Subcutaneous adipose tissue (tissue), 4 donors: ENCODE measurements around the gene ASB6. TPM values are rescaled to one million over a fixed set of nuclear protein-coding genes. Genes with fewer than 3 reads are reported as not detected.

Experiments used
- total RNA-seq, 4 donors: library from RNA; depleted of rRNA; stranded (reverse); fragments of >200 nt; gene quantifications; one replicate each; pipeline ENCODE4 v1.1.0, GENCODE V29; 2016
- TF ChIP-seq, protein P1 (sequence below): fragments of 450-650 bp; IDR thresholded peaks from one replicate; pipeline ENCODE4 v1.5.1; 2016; ENCODE audit warnings: low read depth, mild to moderate bottlenecking, control low read depth, antibody characterized with exemption, moderate library complexity

The ASB6 gene, protein sequence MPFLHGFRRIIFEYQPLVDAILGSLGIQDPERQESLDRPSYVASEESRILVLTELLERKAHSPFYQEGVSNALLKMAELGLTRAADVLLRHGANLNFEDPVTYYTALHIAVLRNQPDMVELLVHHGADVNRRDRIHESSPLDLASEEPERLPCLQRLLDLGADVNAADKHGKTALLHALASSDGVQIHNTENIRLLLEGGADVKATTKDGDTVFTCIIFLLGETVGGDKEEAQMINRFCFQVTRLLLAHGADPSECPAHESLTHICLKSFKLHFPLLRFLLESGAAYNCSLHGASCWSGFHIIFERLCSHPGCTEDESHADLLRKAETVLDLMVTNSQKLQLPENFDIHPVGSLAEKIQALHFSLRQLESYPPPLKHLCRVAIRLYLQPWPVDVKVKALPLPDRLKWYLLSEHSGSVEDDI
- 10 to 100 TPM in 2 of 4 donors, 1 to 10 TPM in 2; 8.8 to 15.6 (median 10.1) TPM for total RNA-seq

DNA sequence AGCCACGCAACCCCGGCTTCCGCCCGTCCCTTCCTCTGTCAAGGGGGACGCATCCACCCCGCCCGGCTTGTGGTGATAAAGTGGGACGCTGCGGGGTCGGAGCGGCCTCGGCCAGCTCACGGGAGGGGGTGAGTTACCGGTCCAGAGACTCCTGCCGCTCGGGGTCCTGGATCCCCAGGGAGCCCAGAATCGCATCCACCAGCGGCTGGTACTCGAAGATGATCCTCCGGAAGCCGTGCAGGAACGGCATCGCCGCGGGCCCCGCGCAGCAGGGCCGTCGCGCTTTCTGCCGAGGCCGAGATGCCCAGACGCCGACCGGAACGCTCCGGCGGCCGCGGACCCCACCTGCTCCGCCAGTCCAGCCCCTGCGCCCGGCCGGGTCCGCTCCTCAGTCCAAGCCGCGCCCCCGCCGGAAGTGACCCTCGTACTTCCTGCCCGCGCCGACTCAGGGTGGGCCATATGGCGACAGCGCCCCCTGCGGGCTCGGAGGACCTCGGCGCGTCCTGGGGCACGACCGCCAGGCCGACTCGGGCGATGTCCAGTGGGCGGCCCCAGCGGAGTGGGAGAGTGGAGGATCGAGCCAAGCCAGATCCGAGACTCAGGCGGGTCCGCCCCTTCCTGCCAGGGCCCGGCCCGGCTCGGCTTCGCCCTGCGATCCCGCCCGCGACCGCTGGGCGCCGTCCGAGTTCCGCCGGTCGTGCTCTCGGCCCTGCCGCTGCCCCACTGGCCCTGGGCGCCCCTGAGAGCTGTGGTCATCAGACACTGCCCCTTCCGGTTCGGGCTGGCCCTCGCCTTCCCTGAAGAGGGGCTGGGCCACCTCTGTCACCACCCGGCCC is at the start of gene ASB6:
Gene ASB6, minus strand, starts transcription at position 402 of the 836 bp plus-strand sequence. Its CDS starts 152 bp downstream, at position 250.
- TF ChIP-seq, protein P1, sequence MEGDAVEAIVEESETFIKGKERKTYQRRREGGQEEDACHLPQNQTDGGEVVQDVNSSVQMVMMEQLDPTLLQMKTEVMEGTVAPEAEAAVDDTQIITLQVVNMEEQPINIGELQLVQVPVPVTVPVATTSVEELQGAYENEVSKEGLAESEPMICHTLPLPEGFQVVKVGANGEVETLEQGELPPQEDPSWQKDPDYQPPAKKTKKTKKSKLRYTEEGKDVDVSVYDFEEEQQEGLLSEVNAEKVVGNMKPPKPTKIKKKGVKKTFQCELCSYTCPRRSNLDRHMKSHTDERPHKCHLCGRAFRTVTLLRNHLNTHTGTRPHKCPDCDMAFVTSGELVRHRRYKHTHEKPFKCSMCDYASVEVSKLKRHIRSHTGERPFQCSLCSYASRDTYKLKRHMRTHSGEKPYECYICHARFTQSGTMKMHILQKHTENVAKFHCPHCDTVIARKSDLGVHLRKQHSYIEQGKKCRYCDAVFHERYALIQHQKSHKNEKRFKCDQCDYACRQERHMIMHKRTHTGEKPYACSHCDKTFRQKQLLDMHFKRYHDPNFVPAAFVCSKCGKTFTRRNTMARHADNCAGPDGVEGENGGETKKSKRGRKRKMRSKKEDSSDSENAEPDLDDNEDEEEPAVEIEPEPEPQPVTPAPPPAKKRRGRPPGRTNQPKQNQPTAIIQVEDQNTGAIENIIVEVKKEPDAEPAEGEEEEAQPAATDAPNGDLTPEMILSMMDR: no peak

DNA sequence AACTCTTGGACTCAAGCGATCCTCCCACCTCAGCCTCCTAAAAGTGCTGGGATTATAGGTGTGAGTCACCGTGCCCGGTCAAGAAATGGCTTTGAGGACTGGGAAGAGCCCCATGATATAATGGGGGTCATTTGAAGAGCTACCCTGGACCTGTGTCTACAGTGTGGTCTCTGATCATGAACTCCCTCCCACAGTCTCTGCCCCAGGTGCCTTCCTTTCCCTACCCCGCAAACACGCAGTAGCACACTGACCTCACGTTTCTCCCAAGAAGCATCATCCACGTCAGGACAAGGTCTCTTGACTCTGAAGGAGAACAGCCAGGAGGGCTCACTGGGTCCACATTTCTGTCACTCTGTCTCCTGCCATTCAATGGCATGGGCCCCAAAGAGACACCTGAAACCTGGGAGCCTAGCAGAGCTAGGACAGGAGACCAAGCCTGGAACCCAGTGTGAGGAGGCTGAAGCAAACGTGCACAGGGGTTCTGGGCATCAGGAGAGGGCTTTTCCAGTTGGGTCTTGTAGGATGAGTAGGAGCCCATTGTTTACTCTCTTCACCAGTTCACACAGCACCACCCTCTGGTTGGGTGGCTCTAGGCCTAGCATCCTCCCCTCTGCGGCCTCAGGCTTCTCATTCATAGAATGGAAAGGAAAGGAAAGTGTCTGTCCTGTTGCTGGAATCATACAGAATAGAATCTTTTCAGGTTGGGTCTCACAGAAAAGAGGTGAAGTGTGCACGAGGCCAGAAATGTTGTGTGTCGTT is 46.5 kb upstream of the ASB6 start:
- TF ChIP-seq, protein P1: no peak

DNA sequence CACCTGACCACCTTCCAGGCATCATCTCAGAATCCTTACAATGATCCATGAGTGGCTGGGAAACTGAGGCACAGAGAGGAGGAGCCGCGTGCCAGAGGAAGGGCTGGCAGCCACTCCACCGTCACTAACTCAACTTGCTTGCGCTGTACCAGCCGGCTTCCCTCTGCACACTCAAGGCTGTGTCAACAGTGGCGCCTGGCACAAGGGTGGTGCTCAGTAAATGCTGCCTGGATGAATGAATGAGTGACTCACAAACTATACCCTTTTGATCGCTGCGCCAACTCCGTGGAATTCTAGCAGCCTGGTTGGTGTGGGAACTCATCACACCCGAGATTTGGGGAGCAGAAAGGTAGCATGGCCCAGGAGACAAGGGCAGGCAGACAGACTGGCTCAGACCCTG is 45.4 kb upstream of the ASB6 start:
- TF ChIP-seq, protein P1: no peak

DNA sequence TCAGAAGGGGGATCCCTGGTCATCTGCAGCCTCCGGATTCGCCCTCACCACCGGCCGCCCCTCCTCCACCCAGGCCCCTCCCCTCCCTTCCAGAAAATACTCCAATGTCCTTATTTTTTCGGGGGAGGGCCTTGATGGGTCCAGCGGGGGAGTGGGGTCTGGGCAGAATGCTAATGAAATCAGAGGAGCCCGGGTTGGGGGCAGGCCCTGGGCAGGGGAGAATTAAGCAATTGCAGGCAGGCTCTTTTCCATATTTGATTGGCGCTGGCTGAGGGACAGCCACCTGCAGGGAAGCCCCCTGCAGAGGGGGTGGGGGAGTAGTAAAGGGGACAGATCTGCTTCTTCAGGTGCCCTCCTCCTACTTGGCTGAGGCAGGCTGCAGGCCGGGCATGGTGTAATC is 44.8 kb upstream of the ASB6 start:
- TF ChIP-seq, protein P1: no peak

DNA sequence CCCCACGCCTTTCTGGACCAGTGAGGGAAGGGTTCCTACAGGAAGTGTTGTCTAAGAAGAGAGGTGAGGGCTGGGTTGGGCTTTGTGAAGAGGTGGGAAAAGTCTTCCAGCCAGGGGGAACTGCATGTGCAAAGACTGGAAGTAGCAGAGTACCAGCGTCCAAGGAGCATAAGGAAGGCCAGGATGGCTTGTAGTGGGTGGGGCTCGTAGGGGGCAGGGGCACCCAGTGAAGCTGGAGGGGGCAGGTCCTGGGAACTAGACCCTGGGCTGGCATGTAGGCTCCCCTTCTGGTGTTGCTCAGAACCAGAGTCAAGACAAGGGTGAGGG is 43.9 kb upstream of the ASB6 start:
- TF ChIP-seq, protein P1: no peak

DNA sequence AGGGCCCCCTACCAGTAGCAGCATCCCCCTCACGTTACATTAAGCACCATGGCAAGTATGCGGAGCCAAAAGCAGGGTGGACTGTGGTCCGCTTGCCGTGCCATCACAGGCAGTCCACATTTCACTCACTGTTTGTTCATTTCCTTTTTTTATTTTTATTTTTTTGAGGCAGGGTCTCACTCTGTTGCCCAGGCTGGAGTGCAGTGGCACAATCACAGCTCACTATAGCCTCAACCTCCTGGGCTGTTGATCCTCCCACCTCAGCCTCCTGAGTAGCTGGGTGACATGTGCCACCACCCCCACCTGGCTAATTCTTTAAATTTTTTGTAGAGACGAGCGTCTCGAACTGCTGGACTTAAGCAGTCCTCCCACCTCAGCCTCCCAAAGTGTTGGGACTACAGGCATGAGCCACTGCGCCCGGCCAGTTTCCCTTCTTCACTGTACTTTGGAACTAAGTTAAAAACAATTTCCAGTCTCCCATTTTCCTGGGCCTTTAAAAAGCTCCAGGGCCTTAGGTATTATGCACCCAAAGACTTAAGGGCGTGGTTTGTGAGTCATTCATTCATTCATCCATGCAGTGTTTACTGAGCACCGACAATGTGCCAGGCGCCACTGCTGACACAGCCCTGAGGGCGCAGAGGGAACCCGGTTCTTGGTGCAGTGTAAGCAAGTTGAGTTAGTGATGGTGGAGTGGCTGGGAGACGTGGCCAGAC is 43.4 kb upstream of the ASB6 start:
- TF ChIP-seq, protein P1: no peak
